ENCODE results near the gene PRRT2.

DNA sequence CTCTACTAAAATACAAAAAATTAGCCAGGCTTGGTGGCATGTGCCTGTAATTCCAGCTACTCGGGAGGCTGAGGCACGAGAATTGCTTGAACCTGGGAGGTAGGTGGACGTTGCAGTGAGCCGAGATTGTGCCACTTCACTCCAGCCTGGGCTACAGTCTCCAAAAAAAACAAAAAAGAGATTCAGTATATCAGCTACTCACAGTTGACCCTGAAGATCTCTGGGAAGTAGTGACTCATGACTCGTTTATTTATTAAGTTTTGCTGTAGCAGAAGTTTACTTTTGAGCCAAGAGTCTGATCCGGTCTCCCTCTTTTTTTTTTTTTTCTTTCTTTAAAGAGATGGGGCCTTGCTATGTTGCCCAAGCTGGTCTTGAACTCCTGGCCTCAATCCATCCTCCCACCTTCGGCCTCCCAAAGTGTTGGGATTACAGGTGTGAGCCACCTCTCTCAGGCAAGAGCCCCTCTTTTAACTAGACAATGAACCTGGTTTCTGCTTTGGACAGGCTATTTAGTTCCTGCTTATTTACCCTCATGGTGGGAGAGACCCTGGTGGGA, 12.7 kb downstream of the PRRT2 start:
- TF ChIP-seq, protein P1, sequence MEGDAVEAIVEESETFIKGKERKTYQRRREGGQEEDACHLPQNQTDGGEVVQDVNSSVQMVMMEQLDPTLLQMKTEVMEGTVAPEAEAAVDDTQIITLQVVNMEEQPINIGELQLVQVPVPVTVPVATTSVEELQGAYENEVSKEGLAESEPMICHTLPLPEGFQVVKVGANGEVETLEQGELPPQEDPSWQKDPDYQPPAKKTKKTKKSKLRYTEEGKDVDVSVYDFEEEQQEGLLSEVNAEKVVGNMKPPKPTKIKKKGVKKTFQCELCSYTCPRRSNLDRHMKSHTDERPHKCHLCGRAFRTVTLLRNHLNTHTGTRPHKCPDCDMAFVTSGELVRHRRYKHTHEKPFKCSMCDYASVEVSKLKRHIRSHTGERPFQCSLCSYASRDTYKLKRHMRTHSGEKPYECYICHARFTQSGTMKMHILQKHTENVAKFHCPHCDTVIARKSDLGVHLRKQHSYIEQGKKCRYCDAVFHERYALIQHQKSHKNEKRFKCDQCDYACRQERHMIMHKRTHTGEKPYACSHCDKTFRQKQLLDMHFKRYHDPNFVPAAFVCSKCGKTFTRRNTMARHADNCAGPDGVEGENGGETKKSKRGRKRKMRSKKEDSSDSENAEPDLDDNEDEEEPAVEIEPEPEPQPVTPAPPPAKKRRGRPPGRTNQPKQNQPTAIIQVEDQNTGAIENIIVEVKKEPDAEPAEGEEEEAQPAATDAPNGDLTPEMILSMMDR (IDR thresholded peaks at IDR 0.05; ENCODE audit: insufficient read depth, low read length, poor library complexity, severe bottlenecking): no peak
- no peak for TF ChIP-seq EZH2phosphoT487 (conservative IDR thresholded peaks at IDR 0.05; ENCODE audit: low read length)

All from SU-DHL-6 (cell line).